GM12873 (cell line): ENCODE measurements around the gene NCLN.

Experiments
- TF ChIP-seq, protein P1 (sequence below): IDR thresholded peaks from 2 replicates; pipeline ENCODE4 v1.5.1; 2012; ENCODE audit warnings: low read depth, mild to moderate bottlenecking, moderate library complexity, low read length, control low read depth; ENCODE audit not compliant: insufficient read depth; ENCODE audit errors: missing control alignments

NCLN gene

DNA sequence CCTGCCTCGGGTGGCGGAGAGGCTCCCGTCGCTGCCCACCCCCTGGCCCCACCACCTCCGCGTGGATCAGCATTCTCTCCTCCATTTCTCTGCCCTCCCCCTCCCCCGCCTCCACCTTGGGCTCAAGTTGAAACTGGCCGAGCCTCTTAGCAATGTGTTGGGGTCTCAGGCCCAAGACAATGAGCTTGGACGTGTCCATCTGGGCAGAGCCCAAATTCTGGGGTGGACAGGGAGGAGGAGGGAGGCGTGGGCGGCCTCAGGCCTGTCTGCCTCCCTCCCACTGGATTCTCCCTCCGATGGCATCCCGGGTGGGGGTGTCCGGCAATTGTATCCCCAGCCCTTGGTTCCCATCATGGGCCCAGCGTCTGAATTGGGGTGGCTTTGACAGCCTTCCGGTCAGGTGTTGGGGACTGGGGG, 40.0 kb downstream of the NCLN start:
- TF ChIP-seq, protein P1, sequence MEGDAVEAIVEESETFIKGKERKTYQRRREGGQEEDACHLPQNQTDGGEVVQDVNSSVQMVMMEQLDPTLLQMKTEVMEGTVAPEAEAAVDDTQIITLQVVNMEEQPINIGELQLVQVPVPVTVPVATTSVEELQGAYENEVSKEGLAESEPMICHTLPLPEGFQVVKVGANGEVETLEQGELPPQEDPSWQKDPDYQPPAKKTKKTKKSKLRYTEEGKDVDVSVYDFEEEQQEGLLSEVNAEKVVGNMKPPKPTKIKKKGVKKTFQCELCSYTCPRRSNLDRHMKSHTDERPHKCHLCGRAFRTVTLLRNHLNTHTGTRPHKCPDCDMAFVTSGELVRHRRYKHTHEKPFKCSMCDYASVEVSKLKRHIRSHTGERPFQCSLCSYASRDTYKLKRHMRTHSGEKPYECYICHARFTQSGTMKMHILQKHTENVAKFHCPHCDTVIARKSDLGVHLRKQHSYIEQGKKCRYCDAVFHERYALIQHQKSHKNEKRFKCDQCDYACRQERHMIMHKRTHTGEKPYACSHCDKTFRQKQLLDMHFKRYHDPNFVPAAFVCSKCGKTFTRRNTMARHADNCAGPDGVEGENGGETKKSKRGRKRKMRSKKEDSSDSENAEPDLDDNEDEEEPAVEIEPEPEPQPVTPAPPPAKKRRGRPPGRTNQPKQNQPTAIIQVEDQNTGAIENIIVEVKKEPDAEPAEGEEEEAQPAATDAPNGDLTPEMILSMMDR, result no peak

DNA sequence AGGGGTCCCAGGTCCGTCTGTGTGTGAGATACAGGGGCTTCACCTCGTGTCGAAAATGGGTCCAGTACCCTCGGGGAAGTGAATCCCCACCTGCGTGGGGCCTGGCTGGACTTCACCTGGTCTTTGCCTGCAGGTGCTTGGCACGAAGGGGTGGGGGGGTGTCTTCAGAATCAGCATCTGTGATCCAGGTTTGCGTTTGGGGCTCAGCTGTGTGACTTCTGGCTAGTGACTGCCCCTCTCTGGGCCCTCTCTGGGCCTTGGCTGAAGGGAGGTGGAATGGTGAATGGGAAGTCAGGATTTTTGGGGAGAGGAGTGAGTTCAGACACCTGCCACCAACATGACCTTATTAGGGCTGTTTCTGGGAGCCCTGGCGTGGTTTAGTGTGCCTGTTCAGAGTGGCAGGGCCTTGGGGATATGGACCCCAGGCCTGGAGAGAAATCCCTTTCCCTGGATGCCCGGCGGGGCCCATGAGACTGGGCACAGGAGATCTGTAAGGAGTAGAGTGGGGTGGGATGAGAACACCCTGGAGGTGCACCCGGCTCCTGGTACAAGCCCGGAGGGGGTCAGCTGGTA, 41.4 kb downstream of the NCLN start:
- TF ChIP-seq, protein P1, result no peak

DNA sequence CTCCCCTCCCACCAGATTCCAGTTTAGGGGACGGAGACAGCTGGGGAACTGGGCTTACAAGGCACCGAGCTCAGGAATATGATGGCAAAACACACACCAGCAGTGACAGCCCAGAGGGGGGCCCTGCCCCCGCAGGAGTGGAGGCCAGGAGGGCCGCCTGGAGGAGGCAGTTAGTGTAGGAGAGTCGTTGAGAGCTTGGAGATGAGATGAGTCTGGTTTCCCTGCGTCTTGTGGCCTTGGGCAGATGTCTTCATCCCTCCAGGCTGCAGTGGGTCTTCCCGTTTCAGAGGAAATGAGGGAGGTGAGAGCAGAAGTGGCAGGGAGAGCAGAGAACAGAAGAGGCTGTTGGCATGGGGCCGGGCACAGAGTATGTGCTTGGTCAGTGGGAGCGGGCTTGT, 43.6 kb downstream of the NCLN start:
- TF ChIP-seq, protein P1, result no peak

DNA sequence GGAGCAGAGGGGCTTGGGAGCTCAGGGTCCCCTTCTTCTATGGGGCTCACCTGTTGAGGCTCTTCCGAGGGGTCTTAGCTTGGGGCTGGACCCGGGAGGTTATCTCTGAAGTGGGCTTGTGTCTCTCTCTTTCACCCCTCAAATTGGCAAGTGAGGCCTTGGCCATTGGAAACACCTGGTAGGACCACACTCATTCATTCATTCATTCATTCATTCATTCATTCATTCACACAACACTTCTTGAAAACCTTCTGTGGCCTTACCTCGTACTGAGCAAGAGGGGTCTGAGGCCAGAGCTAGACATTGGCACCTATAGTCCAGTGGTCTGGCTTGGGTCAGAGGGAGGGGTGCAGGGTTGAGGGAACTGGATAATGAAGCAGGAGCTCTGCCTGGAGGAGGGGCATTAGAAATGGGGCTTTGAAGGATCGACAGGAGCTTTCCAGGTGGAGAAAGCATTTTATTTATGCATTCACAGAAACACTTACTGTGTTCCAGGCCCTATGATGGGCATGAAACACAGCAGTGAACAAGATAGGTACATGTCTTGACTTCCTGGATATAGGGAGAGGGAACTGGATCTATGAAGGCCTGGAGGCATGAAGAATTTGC, 44.3 kb downstream of the NCLN start:
- TF ChIP-seq, protein P1, result no peak

DNA sequence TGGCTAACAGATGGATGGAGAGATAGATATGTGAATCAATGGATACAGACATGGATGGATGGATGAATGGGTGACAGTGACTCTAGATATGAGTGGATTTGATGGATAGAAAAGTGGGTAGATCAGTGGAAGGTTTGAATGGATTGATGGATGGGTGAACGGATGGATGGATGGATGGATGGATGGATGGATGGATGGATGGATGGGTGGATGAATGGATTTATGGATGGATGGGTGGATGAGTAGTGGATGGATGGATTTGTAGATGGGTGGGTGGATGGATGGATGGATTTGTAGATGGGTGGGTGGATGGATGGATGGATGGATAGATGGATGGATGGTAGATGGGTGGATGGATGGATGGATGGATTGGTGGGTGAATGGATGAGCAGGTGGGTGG, 45.6 kb downstream of the NCLN start:
- TF ChIP-seq, protein P1, result no peak

DNA sequence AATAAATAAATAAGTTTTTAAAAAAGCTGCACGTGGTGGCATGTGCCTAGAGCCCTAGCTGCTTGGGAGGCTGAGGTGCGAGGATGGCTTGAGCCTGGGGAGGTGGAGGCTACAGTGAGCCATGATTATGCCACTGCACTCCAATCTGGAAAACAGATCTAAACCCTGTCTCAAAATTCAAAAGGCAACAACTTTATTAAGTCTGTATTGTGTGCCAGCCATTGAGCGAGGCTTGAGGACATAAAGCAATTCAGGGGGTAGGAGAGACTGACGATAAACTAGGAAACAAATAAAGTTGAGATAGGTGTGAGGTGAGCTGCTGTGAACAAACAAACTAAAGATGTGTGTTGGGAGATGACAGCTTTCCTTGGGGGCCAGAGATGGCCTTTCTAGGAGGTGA, 47.4 kb downstream of the NCLN start:
- TF ChIP-seq, protein P1, result no peak

DNA sequence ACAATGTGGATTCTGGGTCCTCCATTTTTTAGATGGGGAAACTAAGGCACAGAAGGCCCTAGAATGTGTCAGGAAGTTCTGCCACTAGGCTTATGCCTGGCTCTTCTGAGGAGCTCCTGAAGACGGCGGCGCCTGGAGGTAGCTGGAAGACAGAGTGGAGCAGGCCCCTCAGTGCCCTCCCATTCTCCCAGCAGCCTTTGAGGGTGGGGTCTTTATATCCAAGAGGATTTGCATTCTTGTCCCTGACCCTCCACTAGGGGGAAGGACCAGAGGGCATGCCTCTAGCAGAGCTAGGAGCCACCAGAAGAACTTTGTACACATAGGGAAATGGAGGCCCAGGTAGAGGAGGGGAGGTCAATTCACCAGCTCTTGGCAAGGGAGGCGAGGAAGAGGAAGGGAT, 48.1 kb downstream of the NCLN start:
- TF ChIP-seq, protein P1, result no peak
